Endometrial microvascular endothelial cells (primary cell): ENCODE results near the gene TRANK1. TPM values are rescaled to one million over a fixed set of nuclear protein-coding genes. Genes with fewer than 3 reads are reported as not detected.

Experiments used
- in situ Hi-C: cut with HindIII; loops from 2 replicates; pipeline ENCODE4 v1.10.0; 2017; ENCODE audit warnings: low sequenced_read_pairs, low pct_unique_long_range_greater_than_20kb; ENCODE audit errors: inconsistent ontology term
- total RNA-seq: library from RNA; depleted of rRNA; stranded (reverse); fragments of >200 nt; gene quantifications from one replicate; pipeline ENCODE4 v1.2.3, GENCODE V29; 2015; ENCODE audit errors: inconsistent ontology term

The TRANK1 gene
- total RNA-seq, 1 donor from 2014 or later, result 6.2 TPM

DNA sequence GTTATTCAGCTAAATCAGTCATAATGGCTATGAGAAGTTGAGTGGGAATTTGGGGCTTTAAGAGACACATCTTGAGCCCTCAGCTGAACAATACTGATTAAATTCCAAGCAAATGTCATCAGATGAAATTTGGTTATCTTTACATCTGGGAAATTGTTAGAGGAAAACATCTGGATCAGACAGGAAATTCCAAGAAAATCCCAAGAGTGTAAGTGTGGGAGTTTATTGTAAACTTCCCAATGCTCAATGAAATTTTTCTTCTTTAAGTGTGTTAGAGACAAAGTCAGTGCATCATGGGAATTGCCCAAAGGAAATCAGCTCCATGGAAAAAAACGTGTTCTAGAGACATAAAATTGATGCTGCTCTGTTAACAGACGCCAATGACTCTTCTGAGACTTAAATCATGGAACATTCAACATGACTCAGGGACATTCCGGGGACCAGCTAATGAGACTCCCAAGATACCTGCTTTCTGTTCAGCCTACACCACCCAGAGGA, 160.7 kb downstream of the TRANK1 start:
- in situ Hi-C loops, result no loop called here

DNA sequence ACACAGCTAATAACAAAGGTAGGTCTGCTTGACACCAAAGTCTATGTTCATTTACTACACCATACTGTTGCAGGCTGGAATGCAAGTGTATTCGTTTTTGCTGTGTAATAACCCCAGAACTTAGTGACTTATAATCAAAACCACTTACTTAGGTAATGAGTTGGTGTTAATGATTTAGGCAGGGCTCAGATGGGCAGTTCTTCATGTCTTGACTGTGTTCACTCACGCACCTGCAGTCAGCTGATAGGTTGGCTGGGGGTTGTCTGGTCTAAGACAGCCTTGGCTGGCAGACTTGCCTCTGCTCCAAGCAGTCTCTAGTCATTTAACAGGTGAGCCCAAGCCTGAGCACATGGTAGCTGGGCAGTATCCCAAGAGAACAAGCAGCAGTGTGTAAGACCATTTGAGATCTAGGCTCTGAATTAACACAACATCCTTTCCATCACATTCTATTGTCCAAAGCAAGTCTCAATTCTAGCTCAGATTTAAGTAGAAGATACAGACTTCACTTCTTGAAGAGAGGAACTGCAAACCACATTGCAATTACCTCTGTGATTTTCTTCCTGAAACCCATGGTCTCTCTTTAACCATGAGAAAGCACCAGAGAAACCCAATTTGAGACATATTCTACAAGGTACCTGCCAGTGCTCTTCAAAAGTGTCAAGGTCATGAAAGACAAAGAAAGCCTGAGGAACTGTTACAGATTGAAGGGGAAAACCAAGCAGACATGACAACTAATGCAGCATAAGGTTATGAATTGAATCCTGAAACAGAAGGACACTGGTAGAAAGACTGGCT, 167.2 kb downstream of the TRANK1 start:
- in situ Hi-C loops, result no loop called here

Other genes with a start within 250 kb of the TRANK1 start
- not detected for gene DCLK3, start 180.5 kb downstream of the TRANK1 start, total RNA-seq
- 8.8 TPM for gene EPM2AIP1, start 48.1 kb upstream of the TRANK1 start, total RNA-seq
- 36.3 TPM for gene MLH1, start 48.5 kb upstream of the TRANK1 start, total RNA-seq
- 47.3 TPM for gene LRRFIP2, start 229.5 kb upstream of the TRANK1 start, total RNA-seq